Measurements from ENCODE around the gene USP17L10.
"Not testable (repeated sequence)": the region's sequence is repeated elsewhere in the genome, so short reads cannot be mapped to it uniquely, and the experiment has no call there.

Gene USP17L10

DNA sequence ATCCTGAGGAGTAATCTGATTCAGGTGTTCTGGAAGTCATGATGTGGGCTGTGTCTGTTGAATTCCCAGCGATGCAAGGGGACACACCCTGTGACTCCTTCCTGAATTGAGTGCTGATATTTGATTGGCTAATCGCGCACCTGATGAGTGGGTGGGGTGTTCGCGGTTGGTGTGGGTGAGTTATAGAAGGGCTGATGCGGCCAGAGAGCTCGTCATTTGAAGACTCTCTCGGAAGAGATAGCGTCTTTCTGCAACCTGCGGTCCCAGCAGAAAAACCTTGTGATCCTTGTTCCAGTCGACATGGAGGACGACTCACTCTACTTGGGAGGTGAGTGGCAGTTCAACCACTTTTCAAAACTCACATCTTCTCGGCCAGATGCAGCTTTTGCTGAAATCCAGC, at the start of gene USP17L10:
TSS of gene USP17L10 (plus strand) at position 301 of the 400 bp plus-strand sequence. CDS start at position 301, 0 bp downstream.
- DNase-seq = not testable (repeated sequence)

DNA sequence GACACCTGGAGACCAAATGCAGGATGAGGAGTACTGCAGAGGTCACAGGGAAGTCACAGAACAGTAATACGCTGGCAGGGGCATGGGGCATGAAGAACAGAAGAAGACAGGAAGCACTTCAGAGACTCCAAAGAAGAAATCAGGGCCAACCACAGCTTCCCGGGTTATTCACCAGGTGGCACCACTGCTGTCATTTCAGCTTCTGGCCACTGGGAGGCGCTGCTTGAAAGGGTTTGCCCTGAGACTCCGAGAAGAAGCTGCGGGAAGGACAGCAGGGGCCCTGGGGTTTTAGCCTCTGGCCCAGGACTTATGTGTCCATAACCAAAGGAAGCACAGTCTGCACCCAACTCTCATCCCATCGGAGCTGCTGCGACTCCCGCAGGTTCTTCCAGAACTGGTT, 44.5 kb upstream of the USP17L10 start:
- DNase-seq = not testable (repeated sequence)

GRCh38 chr4:9169791-9170459, 40.5 kb upstream of the USP17L10 start, which contains the start of gene FAM90A26:
FAM90A26 (plus strand) TSS chr4:9170409; CDS start chr4:9173173, 2,764 bp downstream.
- DNase-seq = not testable (repeated sequence)

DNA sequence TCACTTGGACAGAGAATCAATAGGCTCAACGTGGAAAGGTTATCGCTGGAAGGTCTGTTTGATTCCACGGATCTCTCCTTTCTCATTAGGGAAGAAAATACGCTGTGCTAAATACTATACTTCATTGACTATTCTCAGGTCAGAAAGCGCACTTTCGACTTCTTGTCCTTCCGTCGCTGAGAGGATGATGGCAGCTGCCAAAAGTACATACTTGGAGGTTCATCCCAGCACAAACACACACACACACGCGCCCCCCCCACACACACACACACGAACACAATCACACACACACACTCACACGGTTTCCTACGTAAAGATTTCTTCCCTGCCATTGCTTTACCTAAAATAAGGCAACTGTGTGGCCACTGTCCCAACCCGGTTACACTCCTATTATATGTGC, 4.2 kb downstream of the USP17L10 start:
- DNase-seq = not testable (repeated sequence)

DNA sequence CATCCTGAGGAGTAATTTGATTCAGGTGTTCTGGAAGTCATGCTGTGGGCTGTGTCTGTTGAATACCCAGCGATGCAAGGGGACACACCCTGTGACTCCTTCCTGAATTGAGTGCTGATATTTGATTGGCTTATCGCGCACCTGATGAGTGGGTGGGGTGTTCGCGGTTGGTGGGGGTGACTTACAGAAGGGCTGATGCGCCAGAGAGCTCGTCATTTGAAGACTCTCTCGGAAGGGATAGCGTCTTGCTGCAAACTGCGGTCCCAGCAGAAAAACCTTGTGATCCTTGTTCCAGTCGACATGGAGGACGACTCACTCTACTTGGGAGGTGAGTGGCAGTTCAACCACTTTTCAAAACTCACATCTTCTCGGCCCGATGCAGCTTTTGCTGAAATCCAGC, 4.6 kb downstream of the USP17L10 start, which contains the start of gene USP17L11:
TSS of gene USP17L11 (plus strand) at position 301 of the 400 bp plus-strand sequence. CDS start at position 301, 0 bp downstream.
- not testable (repeated sequence) for DNase-seq

GRCh38 chr4:9219852-9220251, 9.4 kb downstream of the USP17L10 start, which contains the start of gene USP17L12:
USP17L12 (plus strand) TSS chr4:9220152; CDS start chr4:9220152, 0 bp downstream.
- not testable (repeated sequence) for DNase-seq

DNA sequence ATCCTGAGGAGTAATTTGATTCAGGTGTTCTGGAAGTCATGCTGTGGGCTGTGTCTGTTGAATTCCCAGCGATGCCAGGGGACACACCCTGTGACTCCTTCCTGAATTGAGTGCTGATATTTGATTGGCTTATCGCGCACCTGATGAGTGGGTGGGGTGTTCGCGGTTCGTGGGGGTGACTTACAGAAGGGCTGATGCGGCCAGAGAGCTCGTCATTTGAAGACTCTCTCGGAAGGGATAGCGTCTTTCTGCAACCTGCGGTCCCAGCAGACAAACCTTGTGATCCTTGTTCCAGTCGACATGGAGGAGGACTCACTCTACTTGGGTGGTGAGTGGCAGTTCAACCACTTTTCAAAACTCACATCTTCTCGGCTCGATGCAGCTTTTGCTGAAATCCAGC, 14.1 kb downstream of the USP17L10 start, which contains the start of gene USP17L13:
TSS of gene USP17L13 (plus strand) at position 301 of the 400 bp plus-strand sequence. CDS start at position 301, 0 bp downstream.
- DNase-seq = not testable (repeated sequence)

DNA sequence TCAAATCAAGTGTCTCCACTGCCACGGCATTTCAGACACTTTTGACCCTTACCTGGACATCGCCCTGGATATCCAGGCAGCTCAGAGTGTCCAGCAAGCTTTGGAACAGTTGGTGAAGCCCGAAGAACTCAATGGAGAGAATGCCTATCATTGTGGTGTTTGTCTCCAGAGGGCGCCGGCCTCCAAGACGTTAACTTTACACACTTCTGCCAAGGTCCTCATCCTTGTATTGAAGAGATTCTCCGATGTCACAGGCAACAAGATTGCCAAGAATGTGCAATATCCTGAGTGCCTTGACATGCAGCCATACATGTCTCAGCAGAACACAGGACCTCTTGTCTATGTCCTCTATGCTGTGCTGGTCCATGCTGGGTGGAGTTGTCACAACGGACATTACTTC, 19.8 kb downstream of the USP17L10 start:
- DNase-seq = not testable (repeated sequence)

GRCh38 chr4:9234085-9234484, 23.6 kb downstream of the USP17L10 start, which contains the start of gene USP17L15:
USP17L15 (plus strand) TSS chr4:9234385; CDS start chr4:9234385, 0 bp downstream.
- not testable (repeated sequence) for DNase-seq

GRCh38 chr4:9238461-9238860, 28.0 kb downstream of the USP17L10 start:
- not testable (repeated sequence) for DNase-seq

- DNase-seq = not testable (repeated sequence)
These were observed 33.1 kb downstream of the USP17L10 start, which contains the start of gene USP17L17 for GRCh38 chr4:9243579-9243978. USP17L17 (plus strand) TSS chr4:9243879; CDS start chr4:9243879, 0 bp downstream.

- DNase-seq = not testable (repeated sequence)
These were observed 37.7 kb downstream of the USP17L10 start, which contains the start of gene USP17L18 for GRCh38 chr4:9247953-9248680. USP17L18 (plus strand) TSS chr4:9248630; CDS start chr4:9248630, 0 bp downstream.

- not testable (repeated sequence) for DNase-seq
These were observed 42.6 kb downstream of the USP17L10 start, which contains the start of gene USP17L19 for GRCh38 chr4:9253078-9253477. USP17L19 (plus strand) TSS chr4:9253378; CDS start chr4:9253378, 0 bp downstream.

- not testable (repeated sequence) for DNase-seq
These were observed 47.4 kb downstream of the USP17L10 start, which contains the start of gene USP17L20 for GRCh38 chr4:9257824-9258223. USP17L20 (plus strand) TSS chr4:9258124; CDS start chr4:9258124, 0 bp downstream.
